HG02610 (cell line): Measurements from ENCODE around the gene NDUFA13.

Experiments used
- ATAC-seq: cut with Tn5 transposase; IDR thresholded peaks from one replicate; pipeline ENCODE4 v1.9.1; 2021; ENCODE audit warnings: mild to moderate bottlenecking, moderate library complexity; ENCODE audit not compliant: unreplicated experiment

Gene NDUFA13

GRCh38 chr19:19506592-19506991 lies 9.4 kb upstream of the NDUFA13 start:
- no peak for ATAC-seq

GRCh38 chr19:19507354-19507753 lies 8.7 kb upstream of the NDUFA13 start:
- ATAC-seq = no peak

- no peak for ATAC-seq
Measured at GRCh38 chr19:19508217-19508616, 7.8 kb upstream of the NDUFA13 start.

GRCh38 chr19:19510432-19510831 lies 5.6 kb upstream of the NDUFA13 start:
- no peak for ATAC-seq

- no peak for ATAC-seq
Measured at GRCh38 chr19:19513682-19514081, 2.3 kb upstream of the NDUFA13 start.

- no peak for ATAC-seq
Measured at GRCh38 chr19:19514215-19514657, 1.8 kb upstream of the NDUFA13 start.

- ATAC-seq = no peak
Measured at GRCh38 chr19:19514881-19515641, 964 bp upstream of the NDUFA13 start, which contains the start of gene TSSK6. TSSK6 (minus strand) TSS chr19:19515548; CDS start chr19:19515427, 121 bp downstream.

GRCh38 chr19:19517235-19517619 lies 1.2 kb downstream of the NDUFA13 start:
- no peak for ATAC-seq

GRCh38 chr19:19520989-19521388 lies 5.0 kb downstream of the NDUFA13 start:
- ATAC-seq = no peak

GRCh38 chr19:19523177-19523576 lies 7.2 kb downstream of the NDUFA13 start:
- no peak for ATAC-seq

GRCh38 chr19:19524053-19524452 lies 8.0 kb downstream of the NDUFA13 start:
- ATAC-seq = no peak

- no peak for ATAC-seq
Measured at GRCh38 chr19:19525611-19526380, 9.8 kb downstream of the NDUFA13 start.

- ATAC-seq = no peak
Measured at GRCh38 chr19:19526581-19527370, 10.8 kb downstream of the NDUFA13 start.

- ATAC-seq = no peak
Measured at GRCh38 chr19:19527371-19527656, 11.3 kb downstream of the NDUFA13 start.

GRCh38 chr19:19527674-19528625 lies 11.9 kb downstream of the NDUFA13 start:
- ATAC-seq = no peak

GRCh38 chr19:19528721-19529490 lies 12.9 kb downstream of the NDUFA13 start, which contains the start of gene YJEFN3:
YJEFN3 (plus strand) TSS chr19:19528911; CDS start chr19:19528933, 22 bp downstream.
- ATAC-seq = no peak

GRCh38 chr19:19529783-19530422 lies 13.9 kb downstream of the NDUFA13 start:
- no peak for ATAC-seq

- no peak for ATAC-seq
Measured at GRCh38 chr19:19530423-19530804, 14.4 kb downstream of the NDUFA13 start.

GRCh38 chr19:19530889-19531288 lies 14.9 kb downstream of the NDUFA13 start:
- no peak for ATAC-seq
